Hepatocyte (in vitro differentiated cells): ENCODE data around the gene FNDC3B. TPM values are rescaled to one million over a fixed set of nuclear protein-coding genes. Genes with fewer than 3 reads are reported as not detected.

Experiments
- DNase-seq: peaks from one replicate; pipeline ENCODE4 v3.0.0-alpha.2; 2016; ENCODE audit warnings: low spot score
- H2AFZ ChIP-seq: fragments of 200-600 bp; sonication (generic); 2 replicates; pipeline ENCODE4 v1.6.0; 2016; ENCODE audit warnings: antibody characterized with exemption, mild to moderate bottlenecking
- H3K27ac ChIP-seq: fragments of 200-600 bp; sonication (generic); 2 replicates; pipeline ENCODE4 v1.5.1; 2016; ENCODE audit warnings: mild to moderate bottlenecking
- H3K27me3 ChIP-seq: fragments of 200-600 bp; sonication (generic); 2 replicates; pipeline ENCODE4 v1.6.1; 2016
- H3K36me3 ChIP-seq: fragments of 200-600 bp; sonication (generic); replicated peaks from 2 replicates; pipeline ENCODE4 v1.5.1; 2016; ENCODE audit warnings: low read depth; ENCODE audit not compliant: insufficient read depth
- H3K4me1 ChIP-seq: fragments of 200-600 bp; sonication (generic); 2 replicates; pipeline ENCODE4 v1.5.1; 2016; ENCODE audit warnings: mild to moderate bottlenecking, moderate library complexity; ENCODE audit not compliant: insufficient read depth
- H3K4me2 ChIP-seq: fragments of 200-600 bp; sonication (generic); 2 replicates; pipeline ENCODE4 v1.6.0; 2016
- H3K4me3 ChIP-seq: fragments of 200-600 bp; sonication (generic); 2 replicates; pipeline ENCODE4 v1.5.1; 2016; ENCODE audit warnings: mild to moderate bottlenecking
- H3K79me2 ChIP-seq: fragments of 200-600 bp; sonication (generic); 2 replicates; pipeline ENCODE4 v1.6.0; 2017; ENCODE audit warnings: mild to moderate bottlenecking
- H3K9me2 ChIP-seq: fragments of 200-600 bp; sonication (generic); replicated peaks from 2 replicates; pipeline ENCODE4 v1.6.0; 2017; ENCODE audit warnings: mild to moderate bottlenecking; ENCODE audit not compliant: insufficient read depth
- H3K9me3 ChIP-seq: fragments of 200-600 bp; sonication (generic); 2 replicates; pipeline ENCODE4 v1.5.1; 2016; ENCODE audit warnings: low read depth, mild to moderate bottlenecking
- H4K20me1 ChIP-seq: fragments of 200-600 bp; sonication (generic); 2 replicates; pipeline ENCODE4 v1.6.0; 2016; ENCODE audit warnings: mild to moderate bottlenecking; ENCODE audit not compliant: insufficient read depth, poor library complexity, severe bottlenecking
- CTCF ChIP-seq: fragments of 200-600 bp; sonication (generic); IDR thresholded peaks from 2 replicates; pipeline ENCODE4 v1.5.1; 2016; ENCODE audit warnings: antibody characterized with exemption, mild to moderate bottlenecking; ENCODE audit not compliant: poor library complexity
- EZH2 ChIP-seq: fragments of 200-600 bp; sonication (generic); IDR thresholded peaks from 2 replicates; pipeline ENCODE4 v1.6.1; 2016; ENCODE audit warnings: antibody characterized with exemption, mild to moderate bottlenecking, borderline replicate concordance
- EZH2phosphoT487 ChIP-seq: fragments of 200-600 bp; sonication (generic); IDR thresholded peaks from one replicate; pipeline ENCODE4 v1.6.1; 2018; ENCODE audit warnings: antibody characterized with exemption, mild to moderate bottlenecking, low read depth, moderate library complexity; ENCODE audit not compliant: unreplicated experiment, severe bottlenecking
- WGBS: methylation state at CpG from one replicate; pipeline ENCODE4 v1.1.6; 2016; ENCODE audit warnings: low lambda C conversion rate; ENCODE audit errors: missing lambda C conversion rate; 5-methylcytosine and 5-hydroxymethylcytosine counted together
- polyA plus RNA-seq: library from polyadenylated mRNA; unstranded; fragments of >200 nt; fragmentation: Nextera tagmentation; extraction: Ambion mirVana; gene quantifications from 2 replicates; pipeline ENCODE4 v1.2.1, GENCODE V29; 2016
- total RNA-seq: library from RNA; depleted of rRNA; stranded (reverse); fragments of >200 nt; gene quantifications from 2 replicates; pipeline ENCODE4 v1.2.3, GENCODE V29; 2014

The FNDC3B gene
- total and polyA plus RNA-seq, 2 experiments from 2014 or later: 61.2 to 113 TPM

GRCh38 chr3:172303941-172304558 is 264.7 kb downstream of the FNDC3B start:
- Histone ChIP-seq H3K9me2 (no peaks in the 10 kb centered on the region), H2AFZ (no peak overlapping the region), H3K27me3 (no peaks in the 10 kb centered on the region), H3K4me1 (peaks cover 22% of the 10 kb centered on the region), H3K27ac (no peak overlapping the region), H3K4me2 (no peak overlapping the region), H3K9me3 (no peaks in the 10 kb centered on the region), H3K79me2 (peaks cover 4% of the 10 kb centered on the region), H3K4me3 (no peak overlapping the region), H4K20me1 (no peaks in the 10 kb centered on the region), H3K36me3 (no peaks in the 10 kb centered on the region)
- 97% methylated on average over 4 of the region's 4 CpGs for WGBS
- no peak for DNase-seq
- TF ChIP-seq CTCF: no peak
- TF ChIP-seq EZH2: no peak
- TF ChIP-seq EZH2phosphoT487: no peak

GRCh38 chr3:172305552-172305951 is 266.2 kb downstream of the FNDC3B start:
- H3K27me3 ChIP-seq: no peaks in the 10 kb centered on the region
- peaks cover 4% of the 10 kb centered on the region for H3K79me2 ChIP-seq
- no peaks in the 10 kb centered on the region for H4K20me1 ChIP-seq
- peak; percentile 74 for DNase-seq
- H3K9me2 ChIP-seq: no peaks in the 10 kb centered on the region
- H3K36me3 ChIP-seq: no peaks in the 10 kb centered on the region
- no peak overlapping the region for H3K4me3 ChIP-seq
- H3K4me1 ChIP-seq: peaks cover 22% of the 10 kb centered on the region
- no peak overlapping the region for H2AFZ ChIP-seq
- no peaks in the 10 kb centered on the region for H3K9me3 ChIP-seq
- peak overlapping the region; percentile 82 for H3K27ac ChIP-seq
- WGBS: 84% methylated on average over 2 of the region's 2 CpGs
- peak overlapping the region; percentile 34 for H3K4me2 ChIP-seq
- TF ChIP-seq EZH2 (no peak), CTCF (no peak), EZH2phosphoT487 (no peak)

- DNase-seq: no peak
- Histone ChIP-seq H3K27me3 (no peaks in the 10 kb centered on the region), H2AFZ (no peak overlapping the region), H3K79me2 (peaks cover 4% of the 10 kb centered on the region), H4K20me1 (no peaks in the 10 kb centered on the region), H3K9me3 (no peaks in the 10 kb centered on the region), H3K36me3 (no peaks in the 10 kb centered on the region), H3K4me1 (peaks cover 22% of the 10 kb centered on the region), H3K4me3 (no peak overlapping the region), H3K27ac (peak overlapping the region; percentile 82), H3K9me2 (no peaks in the 10 kb centered on the region), H3K4me2 (peak overlapping the region; percentile 34)
- no peak for TF ChIP-seq CTCF
- no peak for TF ChIP-seq EZH2phosphoT487
- no peak for TF ChIP-seq EZH2
- 79% methylated on average over 2 of the region's 2 CpGs for WGBS
These were observed 266.6 kb downstream of the FNDC3B start for GRCh38 chr3:172305974-172306373.
